PC-3 (cell line): Measurements from ENCODE around the gene FILIP1L.

Experiments
- EZH2phosphoT487 ChIP-seq: fragments of 300-600 bp; sonication (generic); IDR thresholded peaks from 2 replicates; pipeline ENCODE4 v1.6.1; 2018; ENCODE audit warnings: mild to moderate bottlenecking, antibody characterized with exemption, low read length, borderline replicate concordance
- TF ChIP-seq, protein P1 (sequence below): fragments of 300-600 bp; sonication (generic); conservative IDR thresholded peaks from 2 replicates; pipeline ENCODE4 v1.5.1; 2017; ENCODE audit warnings: antibody characterized with exemption, low read depth, mild to moderate bottlenecking, low read length

DNA sequence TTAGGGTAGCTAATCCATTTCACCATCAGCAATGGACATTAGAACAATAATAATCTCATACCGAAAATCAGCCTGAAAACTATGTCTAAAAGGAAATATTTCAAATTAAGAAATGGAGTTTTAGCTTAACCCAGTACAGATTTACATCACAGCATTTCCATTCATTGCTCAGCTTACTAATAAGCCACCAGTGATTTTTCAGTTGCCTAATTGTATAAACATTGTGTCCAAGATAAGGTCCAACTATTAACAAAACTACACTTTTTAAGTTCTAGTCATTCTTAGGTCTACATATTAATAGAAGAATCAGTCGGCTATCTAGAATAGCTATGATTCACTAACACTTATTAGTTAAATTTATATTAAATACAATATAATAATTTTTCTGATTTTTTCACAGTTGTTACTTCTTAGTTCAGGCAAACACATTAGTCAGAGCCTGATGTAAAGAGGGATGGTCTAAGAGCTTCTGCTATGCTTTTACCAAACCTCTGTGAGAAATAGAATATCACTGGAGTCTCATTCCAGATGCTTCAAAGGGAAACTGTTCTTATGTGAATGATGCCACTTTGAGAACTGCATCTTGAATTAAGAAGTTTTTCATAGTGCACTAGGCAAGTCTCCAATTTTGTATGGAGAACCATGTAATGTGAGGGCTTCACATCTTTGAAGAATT lies 222.6 kb downstream of the FILIP1L start:
- TF ChIP-seq, protein P1, sequence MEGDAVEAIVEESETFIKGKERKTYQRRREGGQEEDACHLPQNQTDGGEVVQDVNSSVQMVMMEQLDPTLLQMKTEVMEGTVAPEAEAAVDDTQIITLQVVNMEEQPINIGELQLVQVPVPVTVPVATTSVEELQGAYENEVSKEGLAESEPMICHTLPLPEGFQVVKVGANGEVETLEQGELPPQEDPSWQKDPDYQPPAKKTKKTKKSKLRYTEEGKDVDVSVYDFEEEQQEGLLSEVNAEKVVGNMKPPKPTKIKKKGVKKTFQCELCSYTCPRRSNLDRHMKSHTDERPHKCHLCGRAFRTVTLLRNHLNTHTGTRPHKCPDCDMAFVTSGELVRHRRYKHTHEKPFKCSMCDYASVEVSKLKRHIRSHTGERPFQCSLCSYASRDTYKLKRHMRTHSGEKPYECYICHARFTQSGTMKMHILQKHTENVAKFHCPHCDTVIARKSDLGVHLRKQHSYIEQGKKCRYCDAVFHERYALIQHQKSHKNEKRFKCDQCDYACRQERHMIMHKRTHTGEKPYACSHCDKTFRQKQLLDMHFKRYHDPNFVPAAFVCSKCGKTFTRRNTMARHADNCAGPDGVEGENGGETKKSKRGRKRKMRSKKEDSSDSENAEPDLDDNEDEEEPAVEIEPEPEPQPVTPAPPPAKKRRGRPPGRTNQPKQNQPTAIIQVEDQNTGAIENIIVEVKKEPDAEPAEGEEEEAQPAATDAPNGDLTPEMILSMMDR, result no peak
- TF ChIP-seq EZH2phosphoT487, result no peak
